Left lung (tissue), 10 donors: ENCODE results near the gene LRRC31. TPM values are rescaled to one million over a fixed set of nuclear protein-coding genes. Genes with fewer than 3 reads are reported as not detected.

Experiments
- ATAC-seq: fragments of 200-7000 bp; cut with Tn5 transposase; one replicate; pipeline ENCODE4 v1.9.1; 2020; ENCODE audit warnings: moderate library complexity
- DNase-seq, 4 donors: peaks; one replicate each; pipeline ENCODE4 v3.0.0-alpha.2; 2013 to 2020
- H3K27ac ChIP-seq, 2 donors: fragments of 200-600 bp; sonication (generic) in 1 of 2; one replicate each; pipeline versions ENCODE4 v1.5.0 to v1.8.0; 2020 to 2021
- H3K27me3 ChIP-seq, 2 donors: fragments of 200-600 bp; sonication (generic) in 1 of 2; one replicate each; pipeline versions ENCODE4 v1.5.0 to v1.8.0; 2020 to 2021
- H3K36me3 ChIP-seq, 2 donors: fragments of 200-600 bp; sonication (generic) in 1 of 2; one replicate each; pipeline versions ENCODE4 v1.5.0 to v1.8.0; 2020 to 2021
- H3K4me1 ChIP-seq, 2 donors: fragments of 200-600 bp; one replicate each; pipeline ENCODE4 v1.8.0; 2021
- H3K4me3 ChIP-seq, 2 donors: fragments of 200-600 bp; sonication (generic) in 1 of 2; one replicate each; pipeline versions ENCODE4 v1.5.0 to v1.8.0; 2020 to 2021; ENCODE audit warnings: mild to moderate bottlenecking in 1 of 2
- H3K9me3 ChIP-seq, 2 donors: fragments of 200-600 bp; sonication (generic) in 1 of 2; one replicate each; pipeline versions ENCODE4 v1.5.0 to v1.8.0; 2020 to 2021
- CTCF ChIP-seq, 2 donors: fragments of 200-600 bp; sonication (generic) in 1 of 2; IDR thresholded peaks; one replicate each; pipeline versions ENCODE4 v1.5.0 to v1.8.0; 2021; ENCODE audit warnings: antibody characterized with exemption in 2 of 2
- intact Hi-C, 2 donors: fragments of 100-400 bp; cut with DNase I; formaldehyde crosslinking; loops; one replicate each; pipeline versions ENCODE4 v1.11.2 to v1.14.2; 2022
- polyA plus RNA-seq, 6 donors: library from polyadenylated mRNA; unstranded; fragments of 120-200 nt; gene quantifications; one replicate each; pipeline ENCODE4 v1.2.1, GENCODE V29; 2013; ENCODE audit not compliant: insufficient read length in 6 of 6
- total RNA-seq, 2 donors: library from RNA; stranded (reverse); fragmentation: NEBNext Ultra II Directional; extraction: Animal tissue kit (Norgen Biotek cat#: 25700); gene quantifications; one replicate each; pipeline ENCODE4 v1.2.1, GENCODE V29; 2021
- donor health status: DM: no; HTN: yes; CAD: no.
- donor health status: DM: no; HTN: no; CAD: no.

The LRRC31 gene
- total and polyA plus RNA-seq, 8 donors: 0.06 to 0.47 (median 0.19) TPM; not detected in 4

GRCh38 chr3:169907476-169907875 is 37.7 kb upstream of the LRRC31 start:
- Histone ChIP-seq H3K27me3 (no peaks in the 10 kb centered on the region), H3K27ac (no peak overlapping the region), H3K9me3 (peaks cover 0 to 2% of the 10 kb centered on the region in 2 donors), H3K36me3 (no peaks in the 10 kb centered on the region), H3K4me1 (no peaks in the 10 kb centered on the region), H3K4me3 (no peak overlapping the region)
- DNase-seq (no peak), ATAC-seq (no peak)
- intact Hi-C loops: no loop called here
- no peak for TF ChIP-seq CTCF (IDR thresholded peaks at IDR 0.05)

- peaks cover 0 to 22% of the 10 kb centered on the region in 2 donors for H3K9me3 ChIP-seq
- no peak for ATAC-seq
- no peak for DNase-seq
- H3K27ac ChIP-seq: no peak overlapping the region
- no peaks in the 10 kb centered on the region for H3K27me3 ChIP-seq
- no peak for TF ChIP-seq CTCF (IDR thresholded peaks at IDR 0.05)
- no peaks in the 10 kb centered on the region for H3K36me3 ChIP-seq
- no peaks in the 10 kb centered on the region for H3K4me1 ChIP-seq
- no peak overlapping the region for H3K4me3 ChIP-seq
- intact Hi-C loops: no loop called here
Observed at GRCh38 chr3:169905404-169905803, 35.7 kb upstream of the LRRC31 start.

- Histone ChIP-seq H3K9me3 (peaks cover 0 to 27% of the 10 kb centered on the region in 2 donors), H3K36me3 (no peaks in the 10 kb centered on the region), H3K27ac (no peak overlapping the region), H3K4me1 (no peaks in the 10 kb centered on the region), H3K4me3 (no peak overlapping the region), H3K27me3 (no peaks in the 10 kb centered on the region)
- ATAC-seq (no peak), DNase-seq (no peak)
- intact Hi-C loops: no loop called here
- TF ChIP-seq CTCF (IDR thresholded peaks at IDR 0.05): no peak
Observed at GRCh38 chr3:169901453-169901852, 31.7 kb upstream of the LRRC31 start.

- H3K27ac ChIP-seq: no peak overlapping the region
- no peaks in the 10 kb centered on the region for H3K27me3 ChIP-seq
- no peak overlapping the region for H3K4me3 ChIP-seq
- H3K9me3 ChIP-seq: peaks cover 0 to 24% of the 10 kb centered on the region in 2 donors
- DNase-seq (no peak), ATAC-seq (no peak)
- no peaks in the 10 kb centered on the region for H3K4me1 ChIP-seq
- H3K36me3 ChIP-seq: no peaks in the 10 kb centered on the region
- intact Hi-C loops: no loop called here
- TF ChIP-seq CTCF (IDR thresholded peaks at IDR 0.05): no peak
Observed at GRCh38 chr3:169897284-169897683, 27.5 kb upstream of the LRRC31 start.

GRCh38 chr3:169895072-169895471 is 25.3 kb upstream of the LRRC31 start:
- no peaks in the 10 kb centered on the region for H3K36me3 ChIP-seq
- no peaks in the 10 kb centered on the region for H3K27me3 ChIP-seq
- H3K27ac ChIP-seq: no peak overlapping the region
- ATAC-seq: no peak
- no peak for DNase-seq
- intact Hi-C loops: no loop called here
- no peak overlapping the region for H3K4me3 ChIP-seq
- no peak for TF ChIP-seq CTCF (IDR thresholded peaks at IDR 0.05)
- peaks cover 0 to 2% of the 10 kb centered on the region in 2 donors for H3K9me3 ChIP-seq
- no peaks in the 10 kb centered on the region for H3K4me1 ChIP-seq
